ENCODE data around the gene PRODH.
"Not testable (repeated sequence)": the region's sequence is repeated elsewhere in the genome, so short reads cannot be mapped to it uniquely, and the experiment has no call there.

The PRODH gene, protein sequence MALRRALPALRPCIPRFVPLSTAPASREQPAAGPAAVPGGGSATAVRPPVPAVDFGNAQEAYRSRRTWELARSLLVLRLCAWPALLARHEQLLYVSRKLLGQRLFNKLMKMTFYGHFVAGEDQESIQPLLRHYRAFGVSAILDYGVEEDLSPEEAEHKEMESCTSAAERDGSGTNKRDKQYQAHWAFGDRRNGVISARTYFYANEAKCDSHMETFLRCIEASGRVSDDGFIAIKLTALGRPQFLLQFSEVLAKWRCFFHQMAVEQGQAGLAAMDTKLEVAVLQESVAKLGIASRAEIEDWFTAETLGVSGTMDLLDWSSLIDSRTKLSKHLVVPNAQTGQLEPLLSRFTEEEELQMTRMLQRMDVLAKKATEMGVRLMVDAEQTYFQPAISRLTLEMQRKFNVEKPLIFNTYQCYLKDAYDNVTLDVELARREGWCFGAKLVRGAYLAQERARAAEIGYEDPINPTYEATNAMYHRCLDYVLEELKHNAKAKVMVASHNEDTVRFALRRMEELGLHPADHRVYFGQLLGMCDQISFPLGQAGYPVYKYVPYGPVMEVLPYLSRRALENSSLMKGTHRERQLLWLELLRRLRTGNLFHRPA

GRCh38 chr22:18935889-18936529, at the start of gene PRODH:
PRODH (minus strand) TSS chr22:18936293; CDS start chr22:18936287, 6 bp downstream.
- DNase-seq, result no peak

DNA sequence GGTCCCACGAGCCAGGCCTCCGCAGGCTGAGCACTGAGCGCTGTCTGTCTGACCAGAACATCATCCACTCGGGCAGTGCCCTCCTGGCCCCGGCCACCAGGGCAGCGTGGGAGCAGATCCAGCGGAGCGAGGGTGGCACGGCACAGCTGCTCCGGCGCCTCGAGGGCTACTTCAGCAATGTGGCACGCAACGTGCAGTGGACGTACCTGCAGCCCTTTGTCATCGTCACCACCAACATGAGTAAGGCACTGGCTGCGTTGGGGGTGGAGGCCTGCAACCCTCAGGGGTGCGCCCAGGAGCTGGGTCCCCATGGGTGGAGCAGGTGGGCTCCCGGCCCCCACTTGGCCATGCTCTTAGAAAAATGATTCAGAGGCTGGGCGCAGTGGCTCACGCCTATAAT, 49.7 kb upstream of the PRODH start:
- no peak for DNase-seq

GRCh38 chr22:18984564-18984963, 48.5 kb upstream of the PRODH start:
- no peak for DNase-seq

DNA sequence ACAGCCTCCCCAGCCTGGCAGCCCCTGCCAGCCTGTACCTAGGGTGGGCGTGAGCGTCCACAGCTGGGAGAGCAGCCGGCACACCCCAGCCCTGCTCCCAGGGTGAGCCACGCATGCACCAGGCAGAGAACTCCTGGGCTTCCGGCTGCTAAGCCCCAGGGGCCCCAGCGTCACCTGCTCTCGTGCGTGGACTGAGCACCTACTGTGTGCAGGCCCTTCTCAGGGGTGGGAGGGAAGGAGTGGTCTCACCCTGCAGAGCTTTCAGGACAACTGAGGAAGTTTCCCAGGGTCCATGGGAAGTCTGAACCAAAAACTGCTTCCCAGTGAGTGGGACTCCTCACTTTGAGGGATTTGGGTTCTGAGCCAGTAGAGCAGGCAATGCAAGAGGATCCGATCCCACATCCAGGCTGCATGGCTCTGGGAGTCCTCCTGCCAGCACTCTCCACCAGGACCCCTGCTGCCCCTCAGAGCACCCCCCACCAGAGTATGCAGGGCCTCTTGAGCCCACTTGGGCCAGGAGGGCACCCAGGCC, 47.1 kb upstream of the PRODH start:
- DNase-seq, result no peak

DNA sequence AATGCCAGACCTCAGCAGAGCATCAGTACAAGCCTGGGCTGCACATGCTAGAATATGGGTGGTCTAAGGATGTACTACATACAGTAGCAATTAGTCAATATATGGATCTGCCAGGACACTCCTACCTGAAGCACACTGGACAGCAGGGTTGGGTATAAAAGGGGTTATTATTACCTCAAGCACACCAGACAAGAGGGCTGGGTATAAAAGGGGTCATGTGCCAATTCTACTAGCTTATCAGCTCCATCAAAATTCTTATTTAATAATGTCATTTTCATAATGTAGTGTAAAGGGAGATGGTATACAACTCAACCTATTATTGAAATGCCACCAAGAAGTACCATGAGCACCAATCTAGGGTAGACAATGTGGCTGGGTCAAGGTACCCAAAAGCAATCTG, 44.7 kb upstream of the PRODH start:
- no peak for DNase-seq

GRCh38 chr22:18979957-18980356, 43.9 kb upstream of the PRODH start:
- no peak for DNase-seq

DNA sequence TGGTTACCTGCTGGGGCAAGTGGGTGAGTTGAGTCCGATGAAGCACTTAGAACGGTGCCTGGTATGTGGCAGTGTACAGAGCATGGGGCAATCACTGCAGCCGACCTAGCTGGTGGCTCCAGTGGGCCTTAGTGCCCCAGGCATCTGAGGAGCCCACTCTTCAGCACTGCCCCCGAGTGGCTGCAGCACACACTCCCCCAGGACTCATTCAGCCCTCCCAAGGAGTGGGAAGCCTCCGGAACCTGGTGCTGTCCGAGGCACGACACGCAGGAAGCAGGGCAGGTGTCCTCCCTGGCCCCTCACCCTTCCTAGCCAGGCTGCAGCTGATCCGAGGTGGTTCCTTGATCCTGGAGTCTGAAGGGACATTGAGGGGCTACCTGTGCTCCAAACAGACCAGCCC, 42.4 kb upstream of the PRODH start:
- DNase-seq, result no peak

- no peak for DNase-seq
Observed at GRCh38 chr22:18977824-18978425, 41.8 kb upstream of the PRODH start.

DNA sequence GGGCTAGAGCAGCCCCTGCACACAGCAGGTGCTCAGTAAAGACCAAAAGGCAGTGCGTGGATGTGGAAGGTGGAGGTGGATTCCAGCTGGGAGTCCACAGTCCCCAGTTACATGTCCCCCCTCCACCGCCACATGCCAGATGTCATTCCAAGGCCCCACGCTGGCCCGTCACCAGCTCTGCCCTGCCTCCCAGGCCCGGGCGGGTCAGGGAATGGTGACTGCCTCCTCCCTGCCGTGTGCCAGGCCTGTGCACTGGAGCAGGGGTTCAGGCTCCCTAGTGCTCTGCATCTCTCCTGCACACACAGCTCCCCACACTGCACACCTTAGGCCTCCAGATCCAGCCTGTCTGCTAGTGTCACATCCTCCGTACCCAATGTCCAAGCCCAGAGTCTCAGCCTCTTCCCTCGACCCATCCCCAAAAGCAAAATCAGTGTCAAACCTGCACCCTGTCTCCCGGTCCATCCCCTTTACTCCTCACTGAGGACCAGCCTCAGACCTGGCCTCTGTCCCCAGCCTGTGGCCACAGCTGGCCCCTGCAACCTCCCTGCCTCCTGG, 40.2 kb upstream of the PRODH start:
- DNase-seq, result no peak

GRCh38 chr22:18975434-18976196, 39.5 kb upstream of the PRODH start:
- no peak for DNase-seq

GRCh38 chr22:18974477-18975180, 38.5 kb upstream of the PRODH start:
- DNase-seq, result no peak

DNA sequence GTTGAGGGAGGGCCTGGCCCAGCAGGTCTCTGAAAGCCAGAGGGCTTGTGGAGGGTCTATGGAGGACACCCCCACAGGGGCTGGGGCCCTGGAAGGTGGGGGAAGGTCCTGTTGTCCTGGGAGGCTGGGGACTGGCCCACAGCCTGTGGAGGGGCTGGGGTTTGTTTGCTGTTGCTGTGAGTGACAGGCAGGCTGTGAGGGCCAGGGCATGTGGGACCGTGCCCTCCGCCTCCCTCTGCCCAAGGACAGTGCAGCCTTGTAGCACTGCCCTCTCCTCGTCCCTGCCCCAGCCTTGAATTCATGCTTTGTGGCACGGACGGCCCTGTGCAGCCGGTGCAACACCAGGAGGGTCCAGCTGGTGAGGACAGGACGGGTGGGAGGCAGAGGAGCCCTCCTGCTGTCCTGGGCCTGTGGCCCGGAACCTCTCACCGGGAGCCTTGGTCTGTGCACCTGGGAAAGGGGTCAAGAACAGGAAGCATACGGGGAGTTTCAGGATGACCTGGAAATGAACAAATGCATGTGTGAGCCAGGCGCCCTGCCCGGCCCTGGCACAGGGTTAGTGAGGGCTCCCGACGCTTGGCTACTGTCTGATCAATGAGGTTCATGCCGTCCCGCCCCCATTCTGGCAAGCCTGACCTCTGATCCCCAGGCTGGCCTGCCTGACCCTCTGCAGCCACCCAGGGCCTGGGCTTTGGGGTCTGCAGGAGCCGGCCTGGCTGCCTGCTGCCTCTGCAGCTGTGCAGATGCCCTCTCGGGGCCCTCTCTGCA, 37.4 kb upstream of the PRODH start:
- no peak for DNase-seq

GRCh38 chr22:18972591-18972990, 36.5 kb upstream of the PRODH start:
- not testable (repeated sequence) for DNase-seq

DNA sequence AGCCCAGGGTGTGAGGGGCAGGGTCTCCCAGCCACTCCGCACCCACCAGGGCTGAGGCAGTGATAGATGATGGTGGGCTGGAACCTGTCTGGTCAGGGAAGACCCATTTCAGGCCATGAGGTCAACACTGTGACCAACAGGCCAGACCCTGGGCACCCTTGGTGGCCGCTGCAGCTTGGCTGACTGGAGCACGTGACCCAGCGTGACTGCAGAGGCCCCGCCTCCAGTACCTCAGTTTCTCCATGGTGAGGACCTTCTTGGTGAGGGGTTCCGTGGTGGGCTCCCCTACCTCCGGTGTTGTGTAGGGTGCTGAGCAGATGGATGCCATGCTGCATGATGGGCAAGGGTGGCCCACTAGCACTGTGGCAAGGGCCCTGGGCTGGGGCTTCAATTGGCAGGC, 35.9 kb upstream of the PRODH start:
- DNase-seq, result not testable (repeated sequence)

GRCh38 chr22:18971321-18971751, 35.2 kb upstream of the PRODH start:
- DNase-seq, result no peak

- DNase-seq, result no peak
Observed at GRCh38 chr22:18970948-18971315, 34.8 kb upstream of the PRODH start.

DNA sequence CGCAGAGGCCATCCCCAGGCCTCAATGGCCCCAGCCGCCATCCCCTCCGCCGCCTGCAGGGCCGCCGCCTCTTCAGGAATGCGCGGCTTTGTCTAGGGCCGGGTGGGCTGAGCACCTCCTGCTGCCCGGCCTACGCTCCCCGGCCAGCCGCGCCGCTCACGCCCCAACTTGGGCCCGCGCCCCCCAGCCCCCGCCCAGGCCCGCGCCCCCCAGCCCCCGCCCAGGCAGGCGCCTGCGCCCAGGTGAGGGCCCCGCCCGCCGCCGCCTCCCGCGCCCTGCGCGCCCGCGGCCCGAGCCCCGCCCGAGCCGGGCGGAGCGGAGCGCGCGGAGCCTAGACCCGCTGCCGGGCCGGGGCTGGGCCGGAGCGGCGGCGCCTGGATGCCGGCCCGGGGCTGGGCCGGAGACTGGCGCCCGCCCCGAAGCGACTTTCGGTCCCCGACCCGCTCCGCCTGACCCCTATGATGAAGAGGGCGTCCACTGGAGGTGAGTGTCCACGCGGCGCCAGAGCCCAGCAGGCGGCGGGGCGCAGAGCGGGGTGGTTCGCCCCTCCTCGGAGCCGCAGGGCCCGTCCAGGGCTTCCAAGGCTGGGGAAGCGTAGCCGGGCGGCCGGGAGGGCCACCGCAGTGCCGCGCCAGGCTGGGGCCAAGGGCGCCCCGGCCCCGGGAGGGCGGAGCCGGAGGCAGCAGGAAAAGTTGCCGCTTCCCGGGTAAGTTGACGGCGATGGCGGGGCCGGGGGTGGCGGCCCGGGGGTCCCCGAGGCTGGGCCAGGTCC, 34.3 kb upstream of the PRODH start:
- no peak for DNase-seq

DNA sequence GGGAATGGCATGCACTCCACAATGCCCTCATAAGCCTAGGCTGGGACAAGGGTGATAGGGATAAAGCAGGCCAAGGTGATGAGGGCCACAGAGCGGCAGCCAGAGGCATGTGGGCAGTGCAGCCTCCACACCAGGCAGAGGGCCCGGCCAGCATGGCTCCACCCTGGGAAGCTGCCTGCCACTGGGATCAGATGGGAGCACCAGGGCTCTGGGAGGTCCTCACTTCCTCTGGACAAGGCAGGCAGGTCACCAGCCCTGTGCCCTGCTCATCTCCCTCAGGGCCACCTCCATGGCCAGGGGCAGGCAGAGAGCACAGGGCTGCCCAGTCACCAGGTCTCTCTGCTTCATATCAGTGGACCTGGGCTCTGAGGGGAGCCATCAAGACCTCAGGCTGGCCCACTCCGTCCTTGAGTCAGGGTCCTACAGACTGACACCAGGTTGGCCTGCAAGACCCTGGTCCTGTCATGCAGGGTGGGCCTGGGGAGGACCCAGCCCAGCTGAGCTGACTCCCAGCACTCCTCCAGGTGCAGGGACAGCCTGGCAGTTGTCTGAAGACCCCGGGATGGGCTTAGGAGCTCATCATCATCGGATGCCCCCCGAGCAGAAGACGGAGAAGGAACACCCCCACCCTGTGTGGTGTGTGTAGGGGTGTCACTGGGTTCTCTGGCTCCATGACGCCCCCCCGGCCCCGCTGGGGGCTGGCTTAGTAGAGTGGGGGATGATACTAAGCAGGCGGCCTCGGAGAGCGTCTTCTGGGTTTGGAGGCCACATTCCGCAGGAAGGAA, 33.3 kb upstream of the PRODH start:
- not testable (repeated sequence) for DNase-seq
